GM18498 (cell line): ENCODE measurements around the gene CFAP251.

Experiments used
- ATAC-seq: cut with Tn5 transposase; IDR thresholded peaks from one replicate; pipeline ENCODE4 v1.9.1; 2021; ENCODE audit warnings: mild to moderate bottlenecking, moderate library complexity; ENCODE audit not compliant: unreplicated experiment

Gene CFAP251

GRCh38 chr12:121996050-121996944, 77.9 kb downstream of the CFAP251 start:
- ATAC-seq = no peak

DNA sequence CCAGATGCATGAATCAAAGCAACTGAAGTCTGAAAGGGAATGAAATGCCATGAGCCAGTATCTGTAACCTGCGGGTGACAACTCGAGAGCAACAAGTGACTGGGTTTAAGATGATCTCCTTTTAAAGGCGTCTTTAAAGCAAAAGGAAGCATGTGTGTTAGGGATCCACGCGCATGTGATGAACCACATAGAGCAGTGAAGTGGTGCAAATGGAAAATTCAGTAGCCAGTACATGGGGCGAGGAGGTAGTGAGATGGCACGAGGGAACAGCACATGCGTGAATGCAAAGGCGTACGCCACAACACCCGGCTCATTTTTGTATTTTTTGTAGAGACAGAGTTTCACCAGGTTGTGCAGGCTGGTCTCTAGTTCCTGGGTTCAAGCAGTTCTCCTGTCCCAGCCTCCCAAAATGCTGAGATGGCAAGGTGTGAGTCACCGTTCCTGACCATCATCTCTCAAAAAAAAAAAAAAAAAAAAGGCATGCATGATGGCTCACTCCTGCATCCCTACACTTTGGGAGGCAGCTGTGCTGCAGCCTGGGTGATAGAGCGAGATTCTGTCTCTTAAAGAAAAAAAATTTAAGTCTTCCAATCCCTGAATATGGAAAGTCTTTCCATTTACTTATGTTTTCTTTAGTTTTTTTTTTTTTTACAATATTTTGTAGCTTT, 78.7 kb downstream of the CFAP251 start:
- ATAC-seq = no peak

DNA sequence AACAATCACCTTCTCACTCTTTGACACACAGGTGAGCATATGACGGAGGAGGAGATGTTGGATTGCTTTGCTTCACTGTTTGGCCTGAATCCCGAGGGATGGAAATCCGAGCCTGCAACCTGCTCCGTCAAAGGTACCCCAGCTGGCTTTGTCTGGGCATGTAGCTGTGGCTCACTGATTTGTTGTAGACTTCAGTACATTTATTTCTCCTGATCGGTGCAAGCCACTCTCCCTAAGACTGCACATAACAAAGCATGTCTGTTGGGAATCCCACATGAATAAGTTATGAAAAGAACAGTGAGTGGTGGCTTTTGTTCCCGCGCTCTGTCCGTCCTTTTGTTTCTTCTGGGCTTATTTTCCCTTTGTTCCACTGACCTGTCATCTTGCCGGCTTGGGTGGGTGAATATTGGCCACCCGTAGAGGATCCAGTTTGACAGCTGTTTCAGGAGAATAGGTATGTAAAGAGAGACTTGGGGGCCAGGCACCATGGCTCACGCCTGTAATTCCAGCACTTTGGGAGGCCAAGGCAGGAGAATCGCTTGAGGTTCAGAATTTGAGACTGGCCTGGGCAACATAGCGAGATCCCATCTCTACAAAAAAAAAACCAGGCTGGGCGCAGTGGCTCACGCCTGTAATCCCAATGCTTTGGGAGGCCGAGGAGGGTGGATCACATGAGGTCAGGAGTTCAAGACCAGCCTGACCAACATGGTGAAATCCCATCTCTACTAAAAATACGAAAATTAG, 83.2 kb downstream of the CFAP251 start:
- no peak for ATAC-seq

GRCh38 chr12:122003651-122004611, 85.5 kb downstream of the CFAP251 start:
- ATAC-seq = no peak

GRCh38 chr12:122004633-122005071, 86.3 kb downstream of the CFAP251 start:
- ATAC-seq = no peak

DNA sequence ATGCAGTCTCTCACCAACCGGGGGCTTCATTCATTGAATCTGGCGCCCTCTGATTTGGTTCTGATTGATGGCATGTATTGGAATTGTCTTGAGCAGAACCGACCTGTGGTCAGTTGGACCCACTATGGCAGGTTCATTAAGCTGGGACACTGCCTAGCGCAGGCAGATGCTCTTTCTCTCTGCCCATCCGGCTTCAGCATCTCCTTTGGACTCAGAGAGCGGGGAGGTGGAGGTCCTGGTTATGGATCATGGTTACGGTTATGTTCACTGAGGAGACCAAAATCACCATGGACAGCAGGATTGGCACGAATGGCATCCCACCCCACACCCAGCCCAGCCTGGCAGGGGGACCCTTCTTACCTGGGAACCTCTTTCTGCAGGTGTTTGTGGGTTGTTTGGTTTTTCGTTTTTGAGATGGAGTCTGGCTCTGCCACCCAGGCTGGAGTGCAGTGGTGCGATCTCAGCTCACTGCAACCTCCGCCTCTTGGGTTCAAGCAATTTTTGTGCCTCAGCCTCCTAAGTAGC, 86.9 kb downstream of the CFAP251 start:
- ATAC-seq = no peak

DNA sequence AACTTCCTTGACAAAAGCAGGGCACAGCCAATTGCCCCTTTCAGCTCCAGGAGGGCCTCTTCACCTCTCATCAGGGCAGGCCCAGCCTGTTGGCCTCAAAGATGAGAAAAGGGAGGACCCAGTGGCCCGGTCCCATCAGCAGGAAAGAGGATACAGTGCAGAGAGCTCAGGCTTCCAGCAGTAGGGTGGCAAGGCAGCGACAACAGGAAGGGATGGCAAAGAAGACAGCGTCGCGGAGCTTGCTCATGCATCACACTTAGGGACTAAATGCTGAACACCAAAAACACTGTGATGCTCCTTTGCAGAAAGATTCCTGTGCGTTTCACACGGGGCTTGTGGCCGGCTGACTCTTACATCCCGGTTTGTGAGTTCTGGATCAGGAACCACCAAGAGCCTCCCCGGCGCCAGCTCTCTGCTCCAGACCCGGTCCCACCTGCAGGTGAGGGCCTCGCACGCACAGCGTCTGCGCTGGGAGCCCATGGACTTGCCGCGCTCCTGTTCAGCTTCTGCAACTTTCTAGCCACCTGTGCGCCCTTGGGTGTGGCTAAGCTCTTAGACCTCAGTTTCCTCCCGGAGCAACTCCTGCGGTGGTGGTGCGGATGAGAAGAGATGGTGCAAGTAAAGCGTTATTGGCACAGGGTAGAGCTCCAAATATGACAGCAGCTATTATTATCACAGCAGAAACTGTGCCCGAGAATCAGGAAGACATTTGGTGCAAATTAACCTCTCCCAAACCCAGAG, 88.0 kb downstream of the CFAP251 start:
- no peak for ATAC-seq

- ATAC-seq = no peak
Observed at GRCh38 chr12:122009741-122010140, 91.3 kb downstream of the CFAP251 start.

GRCh38 chr12:122012184-122012583, 93.8 kb downstream of the CFAP251 start:
- ATAC-seq = no peak

- ATAC-seq = no peak
Observed at GRCh38 chr12:122013136-122013535, 94.7 kb downstream of the CFAP251 start.

DNA sequence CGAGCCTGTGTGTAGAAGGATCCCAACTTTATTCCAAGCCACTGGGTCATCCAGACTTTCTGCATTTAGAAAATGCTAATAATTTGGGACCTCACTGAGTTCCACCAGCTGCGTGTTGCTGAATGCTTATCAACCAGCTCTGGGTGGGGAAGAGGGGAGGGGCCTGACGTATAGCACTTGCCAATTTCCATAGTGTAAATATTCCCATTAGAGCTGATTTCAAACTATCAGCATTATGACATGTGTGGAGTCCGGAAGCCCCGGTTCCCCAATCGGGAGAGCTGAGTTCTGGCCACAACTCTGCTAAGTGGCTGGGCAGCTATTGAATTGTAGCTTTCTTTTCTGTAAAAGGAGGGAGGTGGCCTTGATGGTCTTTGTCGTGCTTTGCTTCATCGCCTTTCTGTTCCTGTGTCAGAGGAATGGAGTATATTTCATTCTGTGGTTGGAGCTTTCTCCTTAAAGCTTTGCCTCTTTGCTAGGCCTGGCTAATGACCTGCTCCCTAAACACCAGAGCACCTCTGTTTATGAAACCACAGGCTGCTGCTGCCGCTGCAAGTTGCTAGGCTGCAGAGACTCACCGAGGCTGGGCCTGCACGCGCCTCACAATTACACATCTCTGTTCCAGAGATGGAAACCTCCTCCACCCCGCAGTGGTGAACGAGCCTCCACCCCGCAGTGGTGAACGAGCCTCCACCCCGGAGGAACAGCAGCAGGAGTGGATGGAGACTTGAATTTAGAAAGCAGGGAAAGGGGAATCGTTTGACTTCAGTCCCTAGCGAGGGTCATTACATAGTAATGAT, 95.6 kb downstream of the CFAP251 start:
- ATAC-seq = no peak

- ATAC-seq = no peak
Observed at GRCh38 chr12:122014781-122015180, 96.4 kb downstream of the CFAP251 start.

- no peak for ATAC-seq
Observed at GRCh38 chr12:122018457-122018856, 100.1 kb downstream of the CFAP251 start.

- no peak for ATAC-seq
Observed at GRCh38 chr12:122018937-122019336, 100.5 kb downstream of the CFAP251 start.

- ATAC-seq = no peak
Observed at GRCh38 chr12:122020795-122021192, 102.4 kb downstream of the CFAP251 start.

DNA sequence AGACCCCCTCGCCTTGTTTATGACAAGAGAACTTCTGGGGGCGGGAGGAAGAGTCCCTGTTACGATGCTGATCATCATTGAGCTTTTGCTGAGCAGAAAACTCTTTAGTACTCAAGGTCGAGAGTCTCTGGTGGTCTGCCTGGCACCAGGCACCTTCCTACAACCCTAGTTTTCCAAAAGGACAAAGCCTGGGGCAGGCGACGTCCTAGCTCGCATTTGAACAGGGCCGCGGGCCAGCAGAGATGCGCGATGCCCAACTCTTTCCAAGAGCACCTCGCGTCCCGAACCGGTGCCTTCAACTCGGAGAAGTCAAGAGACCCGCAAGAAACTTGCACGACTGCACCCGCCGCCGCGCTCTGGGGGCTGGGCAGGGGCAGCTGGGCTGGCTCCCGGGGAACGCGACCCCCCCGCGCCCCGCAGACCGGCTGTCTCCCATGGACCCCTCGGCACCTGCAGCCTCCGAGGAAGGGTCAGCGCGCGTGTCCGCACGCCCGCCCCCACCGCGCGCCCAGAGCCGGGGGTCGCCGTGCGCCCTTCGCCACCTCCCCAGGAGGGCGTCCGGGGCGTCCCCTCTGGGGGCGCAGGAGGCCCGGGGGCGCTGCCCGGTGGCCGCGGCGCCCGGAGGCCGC, 102.9 kb downstream of the CFAP251 start:
- no peak for ATAC-seq

DNA sequence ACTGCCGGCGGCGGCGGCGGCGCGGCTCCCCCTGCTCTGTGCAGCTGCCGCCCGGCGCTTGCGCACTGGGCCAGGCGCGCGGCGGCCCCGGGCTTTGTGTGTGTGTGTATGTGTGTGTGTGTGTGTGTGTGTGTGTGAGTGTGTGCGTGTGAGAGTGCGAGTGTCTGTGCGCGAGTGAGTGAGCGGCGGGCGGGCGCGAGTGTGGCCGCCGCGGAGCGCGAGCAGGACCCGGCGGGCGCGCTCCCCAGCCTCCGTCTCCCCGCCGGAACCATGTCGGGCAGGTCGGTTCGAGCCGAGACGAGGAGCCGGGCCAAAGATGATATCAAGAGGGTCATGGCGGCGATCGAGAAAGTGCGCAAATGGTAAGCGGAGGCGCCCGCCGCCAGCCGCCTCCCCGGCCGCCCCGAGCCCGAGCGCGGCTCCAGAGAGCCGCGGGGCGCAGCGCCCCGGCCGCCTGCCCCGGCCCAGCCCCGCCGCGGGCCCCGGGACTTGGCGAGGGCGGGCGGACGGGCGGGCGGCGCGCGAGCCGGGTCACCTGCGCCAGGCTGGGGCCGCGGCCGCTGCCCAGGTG, 103.5 kb downstream of the CFAP251 start, which contains the start of gene BCL7A:
BCL7A (plus strand) TSS at position 63 of the 571 bp plus-strand sequence; CDS start at position 271, 208 bp downstream.
- peak; percentile 45 for ATAC-seq
